HCT116 (cell line): ENCODE data around the gene MYL5. TPM values are rescaled to one million over a fixed set of nuclear protein-coding genes. Genes with fewer than 3 reads are reported as not detected.

Source experiments
- ATAC-seq: fragments of 200-7000 bp; cut with Tn5 transposase; 2 replicates; pipeline ENCODE4 v1.9.1; 2020; ENCODE audit warnings: mild to moderate bottlenecking, moderate library complexity
- BruUV-seq: library from RNA; stranded (reverse); fragments of 400-500 nt; replicated peaks from 2 replicates; lab custom pipeline; 2021; lab: Mats Ljungman, UMichigan
- CTCF ChIA-PET: fragments of 300-600 bp; sonication (Branson Sonifier 250); formaldehyde crosslinking; loops from one replicate; lab custom pipeline; 2021; ENCODE audit warnings: antibody characterized with exemption; lab: Charles Lee
- POLR2A ChIA-PET: fragments of 300-600, 350-600 bp; sonication (Branson Sonifier 250); formaldehyde crosslinking; loops from one replicate; lab custom pipeline; 2021; ENCODE audit warnings: antibody characterized with exemption; lab: Charles Lee
- RAD21 ChIA-PET, 2 experiments: fragments of 300-600 bp; sonication (Branson Sonifier 250); formaldehyde crosslinking; loops; one replicate each; lab custom pipeline; 2023; ENCODE audit warnings: low total read pairs in 2 of 2; ENCODE audit not compliant: uncharacterized antibody in 2 of 2, unreplicated experiment in 2 of 2, low non-redundant PET in 1 of 2; lab: Charles Lee
- DNase-seq: peaks from one replicate; pipeline ENCODE4 v3.0.0-alpha.2; 2010; ENCODE audit warnings: low read depth, low spot score
- H2AFZ ChIP-seq: fragments of 200-600 bp; shearing (Covaris generic), sonication (generic); 2 replicates; pipeline ENCODE4 v1.6.1; 2017; ENCODE audit warnings: low read depth, mixed run types, mixed read lengths, antibody characterized with exemption, low read length; ENCODE audit not compliant: poor library complexity, severe bottlenecking
- H3K27ac ChIP-seq: 2 replicates; pipeline ENCODE4 v1.5.1; 2012; ENCODE audit warnings: low read depth, low read length
- H3K27me3 ChIP-seq: fragments of 200-600 bp; sonication (generic); 2 replicates; pipeline ENCODE4 v1.6.1; 2016; ENCODE audit warnings: mixed run types, low read length, mixed read lengths; ENCODE audit not compliant: insufficient read depth
- H3K36me3 ChIP-seq, 2 experiments: fragments of 200-500 bp in 1 of 2; fragments of 200-600 bp in 1 of 2; sonication (Bioruptor generic) in 1 of 2; sonication (generic) in 1 of 2; 2 replicates each; pipeline versions ENCODE4 v1.5.1 to v1.6.1; 2014 to 2016; ENCODE audit warnings: low read length in 2 of 2, inconsistent platforms in 1 of 2, mixed read lengths in 1 of 2, mixed run types in 1 of 2; ENCODE audit not compliant: insufficient read depth in 2 of 2, control insufficient read depth in 1 of 2
- H3K4me1 ChIP-seq, 2 experiments: fragments of 200-600 bp in 1 of 2; sonication (generic) in 1 of 2; 2 replicates each; pipeline versions ENCODE4 v1.5.1 to v1.6.1; 2012 to 2017; ENCODE audit warnings: low read length in 2 of 2, inconsistent platforms in 1 of 2, mild to moderate bottlenecking in 1 of 2, mixed read lengths in 1 of 2, mixed run types in 1 of 2, moderate library complexity in 1 of 2; ENCODE audit not compliant: insufficient read depth in 2 of 2, control insufficient read depth in 1 of 2
- H3K4me2 ChIP-seq: fragments of 200-600 bp; sonication (generic); 2 replicates; pipeline ENCODE4 v1.6.1; 2017; ENCODE audit warnings: mixed run types, low read length, mixed read lengths
- H3K4me3 ChIP-seq, 2 experiments: fragments of 200-600 bp in 1 of 2; sonication (generic) in 1 of 2; replicated peaks in 1 of 2; 2 replicates each; pipeline ENCODE4 v1.5.1; 2011 to 2016; ENCODE audit warnings: low read length in 2 of 2, control low read depth in 1 of 2, low read depth in 1 of 2, mild to moderate bottlenecking in 1 of 2, mixed read lengths in 1 of 2, mixed run types in 1 of 2
- H3K79me2 ChIP-seq: fragments of 200-600 bp; sonication (generic); 2 replicates; pipeline ENCODE4 v1.6.1; 2017; ENCODE audit warnings: mild to moderate bottlenecking, mixed run types, low read length, moderate library complexity, mixed read lengths; ENCODE audit not compliant: insufficient read depth
- H3K9ac ChIP-seq: fragments of 200-600 bp; sonication (generic); 2 replicates; pipeline ENCODE4 v1.6.1; 2016; ENCODE audit warnings: low read length, mixed read lengths
- H3K9me2 ChIP-seq: fragments of 200-600 bp; sonication (generic), shearing (Covaris generic); 2 replicates; pipeline ENCODE4 v1.6.1; 2017; ENCODE audit warnings: mixed run types, mild to moderate bottlenecking, moderate library complexity; ENCODE audit not compliant: insufficient read depth
- H3K9me3 ChIP-seq, 2 experiments: fragments of 200-500 bp in 1 of 2; fragments of 200-600 bp in 1 of 2; sonication (Bioruptor generic) in 1 of 2; sonication (generic) in 1 of 2; 2 replicates each; pipeline ENCODE4 v1.6.1; 2014 to 2017; ENCODE audit warnings: low read length in 2 of 2, mixed read lengths in 2 of 2, inconsistent platforms in 1 of 2, low read depth in 1 of 2, mild to moderate bottlenecking in 1 of 2, mixed run types in 1 of 2, moderate library complexity in 1 of 2; ENCODE audit not compliant: control insufficient read depth in 1 of 2, insufficient read depth in 1 of 2
- H4K20me1 ChIP-seq: fragments of 200-600 bp; sonication (generic), shearing (Covaris generic); 2 replicates; pipeline ENCODE4 v1.6.1; 2017; ENCODE audit warnings: mixed run types, mild to moderate bottlenecking, moderate library complexity; ENCODE audit not compliant: insufficient read depth
- CTCF ChIP-seq, 3 experiments: fragments of 200-600 bp in 1 of 3; sonication (generic) in 1 of 3; IDR thresholded peaks in 2 of 3; conservative IDR thresholded peaks in 1 of 3; 2 replicates each; pipeline ENCODE4 v1.5.1; 2012 to 2017; ENCODE audit warnings: low read depth in 2 of 3, low read length in 2 of 3, antibody characterized with exemption in 1 of 3, borderline replicate concordance in 1 of 3, control low read depth in 1 of 3, mild to moderate bottlenecking in 1 of 3, mixed read lengths in 1 of 3, mixed run types in 1 of 3, moderate library complexity in 1 of 3; ENCODE audit not compliant: insufficient read depth in 1 of 3
- EGR1 ChIP-seq: IDR thresholded peaks from 2 replicates; pipeline ENCODE4 v1.6.1; 2012; ENCODE audit warnings: low read depth
- ZFX ChIP-seq: fragments of 450-650 bp; IDR thresholded peaks from 2 replicates; pipeline ENCODE4 v1.6.1; 2017
- ZNF274 ChIP-seq: fragments of 200-500 bp; sonication (Bioruptor generic); IDR thresholded peaks from 2 replicates; pipeline ENCODE4 v1.6.1; 2014; ENCODE audit warnings: mild to moderate bottlenecking, low read depth, low read length, inconsistent platforms
- intact Hi-C: fragments of 100-400 bp; cut with micrococcal nuclease; formaldehyde crosslinking; loops from 2 replicates; pipeline ENCODE4 v1.10.0; 2022
- total RNA-seq: library from RNA; stranded (reverse); gene quantifications from one replicate; pipeline ENCODE4 v1.2.1, GENCODE V29; 2021; ENCODE audit not compliant: unreplicated experiment

MYL5 gene
- total RNA-seq, 1 experiment from 2014 or later: 14.0 TPM

- no peak overlapping the region for H3K27ac ChIP-seq
- no peak overlapping the region for H3K4me2 ChIP-seq
- no peaks in the 10 kb centered on the region for H4K20me1 ChIP-seq
- no peaks in the 10 kb centered on the region for H3K9me3 ChIP-seq
- H3K4me1 ChIP-seq: peaks cover 27 to 54% of the 10 kb centered on the region in 2 experiments
- CTCF ChIA-PET: interaction anchor here (1.7 kb wide), 1 partner anchor 10 kb away, joined by 14 read pairs; the partner anchor contains the start of genes ATP5ME and MYL5
- BruUV-seq: no TSS peak
- H3K27me3 ChIP-seq: no peaks in the 10 kb centered on the region
- H3K4me3 ChIP-seq: no peak overlapping the region
- H2AFZ ChIP-seq: no peak overlapping the region
- H3K36me3 ChIP-seq: no peaks in the 10 kb centered on the region
- H3K79me2 ChIP-seq: peaks cover 4% of the 10 kb centered on the region; the same call in 1 of the 2 replicates
- DNase-seq (no peak), ATAC-seq (no peak)
- RAD21 ChIA-PET: interaction anchor here in 1 of 2 experiments (1.5 kb wide), 1 partner anchor 82 kb away, joined by 4 read pairs; no protein-coding TSS in a partner anchor
- TF ChIP-seq EGR1: no peak
- no peak for TF ChIP-seq ZNF274
- TF ChIP-seq CTCF (IDR thresholded peaks at IDR 0.05 in 2 of 3, conservative IDR thresholded peaks at IDR 0.05 in 1 of 3; ENCODE audit: borderline replicate concordance in 1 of 3, insufficient read depth in 1 of 3, low read depth in 2 of 3, low read length in 2 of 3): no peak
- no peak for TF ChIP-seq ZFX
- POLR2A ChIA-PET: no interaction called here
- H3K9ac ChIP-seq: no peak overlapping the region
- H3K9me2 ChIP-seq: no peaks in the 10 kb centered on the region
- intact Hi-C loops: no loop called here
These were observed 10.4 kb downstream of the MYL5 start for GRCh38 chr4:684623-685327.
